Measurements from ENCODE around the gene SNAP29.
"Not testable (repeated sequence)": the region's sequence is repeated elsewhere in the genome, so short reads cannot be mapped to it uniquely, and the experiment has no call there.

Gene SNAP29

GRCh38 chr22:20901093-20902033 is 42.6 kb downstream of the SNAP29 start:
- DNase-seq (ENCODE audit: low spot score): not testable (repeated sequence)

- DNase-seq (ENCODE audit: low spot score): no peak
These were observed 44.3 kb downstream of the SNAP29 start for GRCh38 chr22:20903093-20903492.

- DNase-seq (ENCODE audit: low spot score): no peak
These were observed 45.5 kb downstream of the SNAP29 start for GRCh38 chr22:20904008-20904979.

GRCh38 chr22:20904980-20905355 is 46.2 kb downstream of the SNAP29 start:
- no peak for DNase-seq (ENCODE audit: low spot score)

- DNase-seq (ENCODE audit: low spot score): no peak
These were observed 46.9 kb downstream of the SNAP29 start for GRCh38 chr22:20905415-20906386.

GRCh38 chr22:20906387-20906767 is 47.6 kb downstream of the SNAP29 start:
- no peak for DNase-seq (ENCODE audit: low spot score)

GRCh38 chr22:20908717-20909116 is 49.9 kb downstream of the SNAP29 start:
- not testable (repeated sequence) for DNase-seq (ENCODE audit: low spot score)

- no peak for DNase-seq (ENCODE audit: low spot score)
These were observed 50.9 kb downstream of the SNAP29 start for GRCh38 chr22:20909543-20910303.

- DNase-seq (ENCODE audit: low spot score): no peak
These were observed 53.7 kb downstream of the SNAP29 start for GRCh38 chr22:20912494-20912893.

- DNase-seq (ENCODE audit: low spot score): peak; percentile 97
These were observed 58.4 kb downstream of the SNAP29 start, which contains the start of gene CRKL for GRCh38 chr22:20916916-20917810. CRKL (plus strand) TSS chr22:20917407; CDS start chr22:20917935, 528 bp downstream.

GRCh38 chr22:20918663-20919218 is 59.9 kb downstream of the SNAP29 start:
- DNase-seq (ENCODE audit: low spot score): no peak

GRCh38 chr22:20919718-20920117 is 60.9 kb downstream of the SNAP29 start:
- no peak for DNase-seq (ENCODE audit: low spot score)

GRCh38 chr22:20920881-20921203 is 62.0 kb downstream of the SNAP29 start:
- DNase-seq (ENCODE audit: low spot score): no peak

GRCh38 chr22:20922141-20922751 is 63.4 kb downstream of the SNAP29 start:
- DNase-seq (ENCODE audit: low spot score): no peak

- DNase-seq (ENCODE audit: low spot score): no peak
These were observed 67.4 kb downstream of the SNAP29 start for GRCh38 chr22:20926243-20926642.

- DNase-seq (ENCODE audit: low spot score): no peak
These were observed 69.2 kb downstream of the SNAP29 start for GRCh38 chr22:20927940-20928572.

- no peak for DNase-seq (ENCODE audit: low spot score)
These were observed 69.8 kb downstream of the SNAP29 start for GRCh38 chr22:20928573-20928967.

GRCh38 chr22:20930004-20930403 is 71.2 kb downstream of the SNAP29 start:
- DNase-seq (ENCODE audit: low spot score): no peak
